ENCODE results near the gene MYLK. TPM values are rescaled to one million over a fixed set of nuclear protein-coding genes. Genes with fewer than 3 reads are reported as not detected.
"Not testable (repeated sequence)": the region's sequence is repeated elsewhere in the genome, so short reads cannot be mapped to it uniquely, and the experiment has no call there.

Gene MYLK
- total RNA-seq, 1 donor from 2014 or later: 24.3 TPM

DNA sequence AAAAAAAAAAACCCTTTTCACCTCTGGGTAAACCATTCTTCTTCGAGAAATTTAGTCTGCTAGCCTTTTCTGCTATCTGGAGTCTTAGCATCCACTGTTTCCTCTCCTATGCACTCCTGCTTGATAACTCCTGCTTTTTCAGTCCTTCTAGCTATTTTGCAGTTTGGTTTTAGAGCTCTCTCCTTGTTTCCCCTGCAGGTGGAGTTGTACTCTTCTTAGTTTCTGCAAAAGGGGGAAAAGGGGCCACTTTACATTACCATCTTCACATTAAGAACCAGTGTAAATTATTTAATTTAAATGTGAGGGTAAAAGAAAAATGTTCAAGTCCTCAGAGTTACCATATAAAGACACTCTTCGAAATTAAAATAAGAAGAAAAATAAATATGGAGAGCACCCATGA, 23.6 kb upstream of the MYLK start:
- no peak overlapping the region for H3K27ac Mint-ChIP-seq (ENCODE audit: unreplicated experiment)
- no peak for TF ChIP-seq CTCF (IDR thresholded peaks at IDR 0.05)
- H3K4me3 Mint-ChIP-seq (ENCODE audit: unreplicated experiment): no peak overlapping the region
- DNase-seq (ENCODE audit: extremely low spot score, unreplicated experiment): no peak
- H3K4me1 Mint-ChIP-seq (ENCODE audit: unreplicated experiment): no peaks in the 10 kb centered on the region
- no peaks in the 10 kb centered on the region for H3K27me3 Mint-ChIP-seq (ENCODE audit: unreplicated experiment)
- peaks cover 3% of the 10 kb centered on the region for H3K36me3 Mint-ChIP-seq (ENCODE audit: unreplicated experiment)
- H3K9me3 Mint-ChIP-seq (ENCODE audit: unreplicated experiment): no peaks in the 10 kb centered on the region

- H3K36me3 Mint-ChIP-seq (ENCODE audit: unreplicated experiment): no peaks in the 10 kb centered on the region
- no peaks in the 10 kb centered on the region for H3K4me1 Mint-ChIP-seq (ENCODE audit: unreplicated experiment)
- no peak overlapping the region for H3K27ac Mint-ChIP-seq (ENCODE audit: unreplicated experiment)
- no peaks in the 10 kb centered on the region for H3K27me3 Mint-ChIP-seq (ENCODE audit: unreplicated experiment)
- no peaks in the 10 kb centered on the region for H3K9me3 Mint-ChIP-seq (ENCODE audit: unreplicated experiment)
- TF ChIP-seq CTCF (IDR thresholded peaks at IDR 0.05): no peak
- H3K4me3 Mint-ChIP-seq (ENCODE audit: unreplicated experiment): no peak overlapping the region
- DNase-seq (ENCODE audit: extremely low spot score, unreplicated experiment): no peak
These were observed 15.3 kb upstream of the MYLK start for GRCh38 chr3:123899300-123899865.

- no peak for DNase-seq (ENCODE audit: extremely low spot score, unreplicated experiment)
These were observed 8.9 kb upstream of the MYLK start for GRCh38 chr3:123893012-123893411.

GRCh38 chr3:123892195-123892594, 8.1 kb upstream of the MYLK start:
- H3K4me1 Mint-ChIP-seq (ENCODE audit: unreplicated experiment): no peaks in the 10 kb centered on the region
- peaks cover 13% of the 10 kb centered on the region for H3K27me3 Mint-ChIP-seq (ENCODE audit: unreplicated experiment)
- DNase-seq (ENCODE audit: extremely low spot score, unreplicated experiment): no peak

More at GRCh38 chr3:123893012-123893411, 8.9 kb upstream of the MYLK start:
- Mint-ChIP-seq H3K27me3 (ENCODE audit: unreplicated experiment) (peaks cover 7% of the 10 kb centered on the region), H3K36me3 (ENCODE audit: unreplicated experiment) (peaks cover 5% of the 10 kb centered on the region), H3K4me3 (ENCODE audit: unreplicated experiment) (no peak overlapping the region), H3K9me3 (ENCODE audit: unreplicated experiment) (peaks cover 16% of the 10 kb centered on the region), H3K4me1 (ENCODE audit: unreplicated experiment) (no peaks in the 10 kb centered on the region), H3K27ac (ENCODE audit: unreplicated experiment) (no peak overlapping the region)
- no peak for TF ChIP-seq CTCF (IDR thresholded peaks at IDR 0.05)

DNA sequence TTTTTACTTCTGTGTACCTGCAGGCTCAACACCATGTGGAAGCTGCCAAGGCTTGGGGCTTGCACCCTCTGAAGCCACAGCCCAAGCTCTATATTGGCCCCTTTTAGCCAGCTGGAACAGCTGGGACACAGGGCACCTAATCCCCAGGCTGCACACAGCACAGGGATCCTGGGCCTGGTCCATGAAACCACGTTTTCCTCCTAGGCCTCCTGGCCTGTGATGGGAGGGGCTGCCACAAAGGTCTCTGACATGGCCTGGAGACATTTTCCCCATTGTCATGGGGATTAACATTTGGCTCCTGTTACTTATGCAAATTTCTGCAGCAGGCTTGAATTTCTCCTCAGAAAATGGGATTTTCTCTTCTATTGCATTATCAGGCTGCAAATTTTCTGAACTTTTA, 6.9 kb upstream of the MYLK start:
- H3K4me1 Mint-ChIP-seq (ENCODE audit: unreplicated experiment); H3K36me3 Mint-ChIP-seq (ENCODE audit: unreplicated experiment); DNase-seq (ENCODE audit: extremely low spot score, unreplicated experiment); H3K4me3 Mint-ChIP-seq (ENCODE audit: unreplicated experiment); H3K27ac Mint-ChIP-seq (ENCODE audit: unreplicated experiment): not testable (repeated sequence)
- peaks cover 16% of the 10 kb centered on the region for H3K9me3 Mint-ChIP-seq (ENCODE audit: unreplicated experiment)
- peaks cover 20% of the 10 kb centered on the region for H3K27me3 Mint-ChIP-seq (ENCODE audit: unreplicated experiment)

More at GRCh38 chr3:123892195-123892594, 8.1 kb upstream of the MYLK start:
- Mint-ChIP-seq H3K9me3 (ENCODE audit: unreplicated experiment) (peaks cover 16% of the 10 kb centered on the region), H3K27ac (ENCODE audit: unreplicated experiment) (no peak overlapping the region), H3K36me3 (ENCODE audit: unreplicated experiment) (peaks cover 5% of the 10 kb centered on the region), H3K4me3 (ENCODE audit: unreplicated experiment) (no peak overlapping the region)
- TF ChIP-seq CTCF (IDR thresholded peaks at IDR 0.05): no peak

GRCh38 chr3:123890162-123890561, 6.0 kb upstream of the MYLK start:
- H3K27ac Mint-ChIP-seq (ENCODE audit: unreplicated experiment): not testable (repeated sequence)

More at GRCh38 chr3:123890162-123890561, 6.0 kb upstream of the MYLK start:
- peaks cover 16% of the 10 kb centered on the region for H3K9me3 Mint-ChIP-seq (ENCODE audit: unreplicated experiment)
- H3K27me3 Mint-ChIP-seq (ENCODE audit: unreplicated experiment): peaks cover 25% of the 10 kb centered on the region
- H3K4me1 Mint-ChIP-seq (ENCODE audit: unreplicated experiment); H3K36me3 Mint-ChIP-seq (ENCODE audit: unreplicated experiment); H3K4me3 Mint-ChIP-seq (ENCODE audit: unreplicated experiment); DNase-seq (ENCODE audit: extremely low spot score, unreplicated experiment): not testable (repeated sequence)
